Astrocyte of the hippocampus (primary cell): ENCODE measurements around the gene GINS1.

Experiments
- DNase-seq: peaks from one replicate; pipeline ENCODE4 v3.0.0; 2011; ENCODE audit warnings: low read depth, low spot score

The GINS1 gene

DNA sequence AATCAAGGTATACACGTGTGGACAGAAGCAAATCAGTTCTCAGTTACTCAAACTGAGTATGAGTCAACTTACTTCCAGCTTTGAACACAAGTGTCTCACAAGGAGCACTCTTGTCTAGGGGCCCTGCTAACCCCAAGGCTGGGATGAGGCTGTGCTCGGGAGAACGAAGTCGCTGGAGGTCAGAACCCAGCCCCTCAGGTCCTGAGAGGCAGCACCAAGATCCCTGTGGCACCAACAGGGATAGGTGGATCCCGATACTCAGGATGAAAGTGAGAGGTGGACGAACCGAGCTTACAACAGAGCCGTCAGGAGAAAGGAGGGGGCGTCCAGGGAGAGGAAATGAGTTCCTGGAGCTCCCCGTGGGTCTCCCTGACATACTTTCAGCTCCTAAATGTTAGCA, 85.7 kb downstream of the GINS1 start:
- DNase-seq = no peak

DNA sequence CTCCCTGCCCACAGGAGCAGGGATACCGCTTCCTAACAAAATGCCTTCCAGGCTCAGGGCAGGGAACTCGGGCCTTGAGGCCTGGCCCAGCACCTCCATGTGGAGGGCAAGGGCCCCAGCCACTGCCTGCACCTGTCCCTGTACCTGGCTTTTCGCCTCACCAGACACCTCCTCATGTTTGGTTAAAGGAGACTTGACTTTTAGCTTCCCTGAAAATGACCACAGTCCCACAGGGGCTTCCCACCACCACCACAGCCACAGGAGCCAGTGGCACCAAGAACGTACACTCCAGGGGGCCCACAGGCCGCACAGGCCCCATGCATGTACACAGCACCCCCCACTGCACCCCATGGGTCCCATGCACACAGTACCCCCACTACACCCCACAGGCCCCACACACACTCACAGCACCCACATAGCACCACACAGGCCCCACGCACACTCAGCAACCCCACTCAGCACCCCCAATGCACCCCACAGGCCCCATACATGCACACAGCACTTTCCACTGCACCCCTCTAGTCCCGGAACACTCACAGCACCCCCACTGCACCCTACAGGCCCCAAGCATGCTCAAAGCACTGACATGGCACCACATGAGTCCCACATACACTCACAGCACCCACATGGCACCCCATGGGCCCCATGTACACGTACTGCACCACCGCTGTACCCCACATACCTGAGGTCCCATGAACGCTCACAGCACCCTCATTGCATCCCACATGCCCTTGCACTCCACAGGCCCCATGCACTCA, 86.5 kb downstream of the GINS1 start:
- no peak for DNase-seq

DNA sequence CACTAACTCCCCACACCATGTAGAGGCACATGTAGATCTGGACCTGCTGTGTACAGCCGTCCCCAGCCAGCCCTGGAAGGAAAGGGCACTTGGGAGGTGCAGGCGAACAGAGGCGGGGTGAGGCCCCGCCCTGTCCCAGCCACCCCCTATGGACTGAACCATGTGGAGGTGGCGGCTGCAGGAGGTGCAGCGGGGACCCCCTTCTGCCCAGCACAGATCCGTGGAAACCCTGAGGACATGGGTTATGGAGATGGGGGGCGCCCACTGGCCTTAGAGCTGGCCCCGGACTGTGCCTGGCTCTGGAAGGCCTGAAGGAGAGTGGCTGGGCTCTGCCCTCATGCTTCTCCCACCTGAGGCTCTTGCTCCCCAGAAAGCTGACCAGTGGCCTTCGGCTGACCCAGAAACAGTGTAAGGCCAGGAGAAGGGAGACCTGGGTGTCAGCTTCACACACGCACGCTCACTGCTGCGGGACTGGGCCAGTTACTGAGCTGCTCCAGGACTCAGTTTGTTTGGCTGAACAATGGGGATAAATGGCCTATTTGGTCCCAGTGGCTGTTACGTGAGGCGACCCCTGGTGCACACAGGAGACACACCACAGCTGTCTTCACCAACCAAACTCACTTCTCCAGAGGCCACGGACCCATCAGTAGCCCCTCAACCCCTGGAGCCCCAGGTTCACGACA, 87.2 kb downstream of the GINS1 start:
- DNase-seq = no peak

DNA sequence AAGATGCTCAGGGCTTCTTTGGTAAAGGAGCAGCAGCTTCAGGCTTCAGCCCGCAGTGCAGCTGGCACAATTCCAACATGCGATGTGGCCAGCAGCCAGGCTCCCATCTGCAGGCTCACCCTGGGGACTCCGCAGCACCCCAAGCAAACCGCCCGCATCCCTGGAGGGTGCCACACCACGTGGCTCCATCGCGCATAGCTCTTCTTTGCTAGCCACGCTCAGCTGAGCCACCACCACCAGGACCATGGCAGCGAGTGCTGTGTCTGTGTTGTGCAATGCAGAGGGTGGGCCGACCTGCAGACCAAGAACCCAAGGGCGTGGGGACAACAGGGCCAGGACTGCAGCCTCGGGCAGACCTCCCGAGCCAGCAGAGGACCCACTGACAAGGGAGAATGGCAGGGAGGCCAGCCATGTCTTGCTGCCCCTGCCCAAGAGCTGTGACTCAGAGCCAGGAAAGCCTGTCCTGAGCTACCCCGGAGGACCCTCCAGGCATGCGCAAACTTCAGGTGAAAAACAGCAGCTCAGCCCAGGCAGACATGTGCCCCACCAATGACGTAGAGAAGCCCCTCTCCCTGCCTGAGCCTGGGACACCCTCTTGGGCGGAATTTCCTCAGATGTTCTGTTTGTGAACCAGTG, 87.8 kb downstream of the GINS1 start:
- DNase-seq = no peak

DNA sequence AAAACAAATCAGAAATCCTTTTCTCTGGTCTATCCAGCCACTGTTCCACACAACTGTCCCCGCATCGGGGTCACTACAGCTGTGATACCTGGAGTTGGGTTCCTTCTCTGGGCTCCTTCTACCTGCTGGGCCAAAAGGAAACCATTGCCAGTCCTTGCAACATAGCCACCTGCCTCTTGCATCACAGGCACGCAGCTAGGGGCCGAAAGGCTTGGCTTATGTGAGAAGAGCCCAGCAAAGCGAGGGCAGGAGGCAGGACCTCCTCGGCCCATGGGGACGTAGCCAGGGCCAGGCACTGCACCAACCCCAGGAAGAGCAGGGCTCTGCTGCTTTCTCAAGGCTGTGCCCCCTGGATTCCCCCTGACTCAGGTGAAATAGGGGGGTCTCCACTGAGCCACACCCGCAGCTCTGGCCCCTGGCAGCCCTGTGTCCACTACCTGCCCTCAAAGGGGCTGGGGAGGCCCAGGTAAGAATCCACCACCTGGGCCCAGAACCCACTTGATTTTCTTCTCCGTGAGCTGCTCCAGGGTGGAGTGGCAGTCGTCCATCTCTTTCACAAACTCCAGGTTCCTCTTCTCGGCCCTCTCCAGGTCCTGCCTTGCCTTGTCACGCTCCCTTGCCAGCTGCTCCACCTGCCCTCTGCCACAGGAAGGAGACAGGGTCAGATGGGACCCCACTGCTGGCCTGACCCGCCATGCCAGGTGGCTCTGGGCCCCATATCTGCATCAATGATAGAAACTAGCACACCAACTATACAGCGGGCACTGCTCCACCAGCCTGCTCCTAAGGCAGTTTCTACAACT, 88.9 kb downstream of the GINS1 start:
- no peak for DNase-seq

DNA sequence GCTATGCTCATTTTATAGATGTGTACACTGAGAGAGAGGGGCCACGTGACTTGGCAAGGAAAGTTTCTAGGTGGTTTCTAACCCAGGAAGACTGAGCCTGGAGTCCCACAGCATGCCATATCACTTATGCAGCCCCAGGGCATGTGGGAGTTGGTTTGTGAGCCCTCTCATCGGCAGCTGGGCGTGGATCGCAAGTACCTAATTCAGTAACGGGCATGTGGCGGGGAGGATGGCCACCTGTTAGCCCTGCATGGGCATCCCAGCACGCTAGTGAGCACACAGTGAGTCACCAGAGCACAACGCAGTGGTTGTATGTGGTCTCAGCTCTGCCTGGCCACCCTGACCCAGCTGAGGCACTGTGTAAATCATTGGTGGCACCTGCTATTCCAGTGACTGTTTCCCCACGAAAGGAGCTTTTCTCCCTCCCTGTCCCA, 89.5 kb downstream of the GINS1 start:
- DNase-seq = peak; percentile 58

DNA sequence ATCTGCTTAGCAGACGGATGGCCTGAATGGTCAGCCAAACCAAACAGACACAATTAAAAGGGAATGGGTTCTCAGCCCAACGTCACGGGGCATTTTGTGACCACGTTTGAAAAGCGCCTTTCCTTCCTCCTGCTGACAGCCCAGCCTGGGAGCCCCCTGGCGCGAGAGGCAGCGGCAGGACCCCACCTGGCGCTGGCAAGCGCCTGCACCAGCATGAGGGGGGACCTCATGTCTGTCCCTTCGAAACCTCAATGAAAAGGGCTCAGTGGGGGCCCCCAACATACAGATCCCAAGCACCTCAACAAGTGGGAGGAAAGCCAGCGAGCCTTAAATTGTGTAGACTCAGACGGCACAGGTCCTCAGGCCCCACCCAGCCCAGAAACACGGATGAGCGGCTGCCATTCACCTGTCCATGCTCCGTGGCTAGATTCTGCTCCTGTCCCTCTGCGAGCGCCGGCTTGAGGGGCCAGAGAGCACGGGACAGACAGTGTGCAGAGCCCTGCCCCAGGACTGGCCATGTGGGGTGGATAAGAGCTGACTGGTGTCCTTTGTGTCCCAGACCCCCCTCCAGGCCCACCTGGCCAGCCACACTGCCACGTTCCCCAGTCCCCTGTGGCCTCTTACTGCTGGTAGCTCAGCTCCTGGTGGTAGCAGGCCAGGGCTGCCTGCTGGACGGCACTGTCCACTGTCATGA, 90.3 kb downstream of the GINS1 start:
- DNase-seq = no peak
